Measurements from ENCODE around the gene ELK3.

ELK3 gene

GRCh38 chr12:96233168-96233567 lies 39.0 kb downstream of the ELK3 start:
- TF ChIP-seq CTCF (conservative IDR thresholded peaks at IDR 0.05; ENCODE audit: low read depth, low read length), result no peak
- H3K4me3 ChIP-seq (ENCODE audit: low read depth, low read length), result no peak overlapping the region
- no peak for DNase-seq (ENCODE audit: low read depth)

- no peak for DNase-seq (ENCODE audit: low read depth)
- no peak overlapping the region for H3K4me3 ChIP-seq (ENCODE audit: low read depth, low read length)
- no peak for TF ChIP-seq CTCF (conservative IDR thresholded peaks at IDR 0.05; ENCODE audit: low read depth, low read length)
These were observed 39.8 kb downstream of the ELK3 start for GRCh38 chr12:96233939-96234461.

GRCh38 chr12:96234591-96235483 lies 40.7 kb downstream of the ELK3 start:
- TF ChIP-seq CTCF (conservative IDR thresholded peaks at IDR 0.05; ENCODE audit: low read depth, low read length), result no peak
- no peak overlapping the region for H3K4me3 ChIP-seq (ENCODE audit: low read depth, low read length)
- no peak for DNase-seq (ENCODE audit: low read depth)

- DNase-seq (ENCODE audit: low read depth), result no peak
- no peak for TF ChIP-seq CTCF (conservative IDR thresholded peaks at IDR 0.05; ENCODE audit: low read depth, low read length)
- H3K4me3 ChIP-seq (ENCODE audit: low read depth, low read length), result no peak overlapping the region
These were observed 41.3 kb downstream of the ELK3 start for GRCh38 chr12:96235484-96235826.

GRCh38 chr12:96236221-96236822 lies 42.1 kb downstream of the ELK3 start:
- no peak overlapping the region for H3K4me3 ChIP-seq (ENCODE audit: low read depth, low read length)
- DNase-seq (ENCODE audit: low read depth), result no peak

GRCh38 chr12:96237035-96237434 lies 42.9 kb downstream of the ELK3 start:
- no peak for TF ChIP-seq CTCF (conservative IDR thresholded peaks at IDR 0.05; ENCODE audit: low read depth, low read length)
- H3K4me3 ChIP-seq (ENCODE audit: low read depth, low read length), result no peak overlapping the region
- DNase-seq (ENCODE audit: low read depth), result no peak

More at GRCh38 chr12:96236221-96236822, 42.1 kb downstream of the ELK3 start:
- no peak for TF ChIP-seq CTCF (conservative IDR thresholded peaks at IDR 0.05; ENCODE audit: low read depth, low read length)
